Measurements from ENCODE around the gene AOPEP. TPM values are rescaled to one million over a fixed set of nuclear protein-coding genes. Genes with fewer than 3 reads are reported as not detected.

Gene AOPEP
- total and polyA plus RNA-seq, 2 donors (not counting 1 experiment from before 2014, with no cell fraction given): 66.1 to 94.1 TPM

DNA sequence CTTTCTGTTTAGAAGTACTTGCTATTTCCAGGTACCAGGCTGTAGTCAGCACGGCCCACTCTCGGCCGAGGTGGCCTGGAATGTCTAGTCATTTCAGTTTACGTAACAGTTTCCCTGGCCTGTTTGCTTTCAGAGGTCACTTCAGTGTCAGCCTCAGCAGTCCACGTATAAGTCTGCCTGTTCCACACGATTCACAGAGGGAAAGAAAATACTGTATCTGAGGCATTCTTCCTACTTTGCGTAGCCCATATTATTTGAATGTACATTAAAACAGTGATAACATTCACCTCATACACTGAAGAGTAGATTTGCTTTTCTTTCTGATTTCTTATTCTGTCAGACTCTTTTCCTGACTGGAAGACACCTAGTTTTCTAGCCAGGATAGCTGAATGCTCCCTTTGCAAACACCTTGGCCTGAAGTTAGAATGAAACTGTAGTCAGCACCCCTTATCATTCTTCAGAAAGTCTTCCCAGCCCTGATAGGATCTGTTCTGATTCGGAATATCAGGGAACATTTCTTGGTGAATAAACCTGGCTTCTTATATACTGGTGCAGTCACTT is 140.9 kb downstream of the AOPEP start:
- no peaks in the 10 kb centered on the region for H3K27me3 ChIP-seq (ENCODE audit: control insufficient read depth, insufficient read depth, low read length)
- TF ChIP-seq, protein P1, sequence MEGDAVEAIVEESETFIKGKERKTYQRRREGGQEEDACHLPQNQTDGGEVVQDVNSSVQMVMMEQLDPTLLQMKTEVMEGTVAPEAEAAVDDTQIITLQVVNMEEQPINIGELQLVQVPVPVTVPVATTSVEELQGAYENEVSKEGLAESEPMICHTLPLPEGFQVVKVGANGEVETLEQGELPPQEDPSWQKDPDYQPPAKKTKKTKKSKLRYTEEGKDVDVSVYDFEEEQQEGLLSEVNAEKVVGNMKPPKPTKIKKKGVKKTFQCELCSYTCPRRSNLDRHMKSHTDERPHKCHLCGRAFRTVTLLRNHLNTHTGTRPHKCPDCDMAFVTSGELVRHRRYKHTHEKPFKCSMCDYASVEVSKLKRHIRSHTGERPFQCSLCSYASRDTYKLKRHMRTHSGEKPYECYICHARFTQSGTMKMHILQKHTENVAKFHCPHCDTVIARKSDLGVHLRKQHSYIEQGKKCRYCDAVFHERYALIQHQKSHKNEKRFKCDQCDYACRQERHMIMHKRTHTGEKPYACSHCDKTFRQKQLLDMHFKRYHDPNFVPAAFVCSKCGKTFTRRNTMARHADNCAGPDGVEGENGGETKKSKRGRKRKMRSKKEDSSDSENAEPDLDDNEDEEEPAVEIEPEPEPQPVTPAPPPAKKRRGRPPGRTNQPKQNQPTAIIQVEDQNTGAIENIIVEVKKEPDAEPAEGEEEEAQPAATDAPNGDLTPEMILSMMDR (conservative IDR thresholded peaks at IDR 0.05 in 1 of 2, IDR thresholded peaks at IDR 0.05 in 1 of 2; ENCODE audit: low read depth in 1 of 2, low read length in 2 of 2): no peak
- TF ChIP-seq EZH2 (IDR thresholded peaks at IDR 0.05; ENCODE audit: low read length, missing control alignments): no peak
- H3K79me2 ChIP-seq (ENCODE audit: control insufficient read depth, insufficient read depth, low read length): no peaks in the 10 kb centered on the region
- H3K4me3 ChIP-seq (replicated peaks in 1 of 4; ENCODE audit: control extremely low read depth in 1 of 4, insufficient read depth in 1 of 4, low read depth in 3 of 4, low read length in 4 of 4): peak overlapping the region in 3 of 4 experiments; percentile 11 to 18 (median 17)
- H3K9ac ChIP-seq (ENCODE audit: insufficient read depth, low read length): no peak overlapping the region
- H3K4me1 ChIP-seq (ENCODE audit: control insufficient read depth, extremely low read depth, insufficient read depth, low read length): peaks cover 35% of the 10 kb centered on the region
- H4K20me1 ChIP-seq (ENCODE audit: control insufficient read depth, extremely low read depth, insufficient read depth, low read length): no peaks in the 10 kb centered on the region
- H3K36me3 ChIP-seq (ENCODE audit: control insufficient read depth, insufficient read depth, low read length): no peaks in the 10 kb centered on the region
- DNase-seq (ENCODE audit: low read depth in 2 of 2): peak; percentile 56 to 97
- H3K4me2 ChIP-seq (ENCODE audit: extremely low read depth, insufficient read depth, low read length): peak overlapping the region; percentile 72
- H3K9me3 ChIP-seq (ENCODE audit: control insufficient read depth, insufficient read depth, low read depth, low read length): no peaks in the 10 kb centered on the region
- H2AFZ ChIP-seq (ENCODE audit: low read length): no peak overlapping the region
- H3K27ac ChIP-seq (ENCODE audit: insufficient read depth, low read length): peak overlapping the region; percentile 81

DNA sequence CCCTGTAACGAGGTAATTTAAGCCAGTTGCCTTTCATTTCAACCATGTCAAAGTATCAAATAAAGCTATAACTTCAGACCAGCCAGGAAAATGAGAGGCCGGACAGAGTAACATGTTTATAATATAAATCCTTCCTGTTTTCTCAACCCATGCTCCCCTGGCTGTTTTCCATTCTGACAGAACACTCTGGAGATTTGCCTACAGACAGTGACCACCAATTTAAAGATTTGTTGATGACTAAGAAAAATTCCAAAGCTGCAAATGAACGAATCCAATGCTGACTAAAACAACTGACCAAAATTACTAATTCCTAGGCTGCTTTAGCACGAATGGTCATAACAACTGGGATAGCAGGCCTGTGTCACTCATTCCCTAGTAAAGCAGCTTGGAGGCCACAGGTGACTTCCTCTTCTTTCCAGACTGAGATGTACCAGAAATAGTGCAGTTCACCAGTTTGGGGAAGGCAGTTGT is 141.4 kb downstream of the AOPEP start:
- H3K79me2 ChIP-seq (ENCODE audit: control insufficient read depth, insufficient read depth, low read length): no peaks in the 10 kb centered on the region
- no peak overlapping the region for H2AFZ ChIP-seq (ENCODE audit: low read length)
- peaks cover 35% of the 10 kb centered on the region for H3K4me1 ChIP-seq (ENCODE audit: control insufficient read depth, extremely low read depth, insufficient read depth, low read length)
- no peaks in the 10 kb centered on the region for H4K20me1 ChIP-seq (ENCODE audit: control insufficient read depth, extremely low read depth, insufficient read depth, low read length)
- peak; percentile 92 to 97 for DNase-seq (ENCODE audit: low read depth in 2 of 2)
- TF ChIP-seq EZH2 (IDR thresholded peaks at IDR 0.05; ENCODE audit: low read length, missing control alignments): no peak
- TF ChIP-seq, protein P1 (conservative IDR thresholded peaks at IDR 0.05 in 1 of 2, IDR thresholded peaks at IDR 0.05 in 1 of 2; ENCODE audit: low read depth in 1 of 2, low read length in 2 of 2): no peak
- H3K9ac ChIP-seq (ENCODE audit: insufficient read depth, low read length): no peak overlapping the region
- H3K4me3 ChIP-seq (replicated peaks in 1 of 4; ENCODE audit: control extremely low read depth in 1 of 4, insufficient read depth in 1 of 4, low read depth in 3 of 4, low read length in 4 of 4): peak overlapping the region in 2 of 4 experiments; percentile 11 to 18
- H3K36me3 ChIP-seq (ENCODE audit: control insufficient read depth, insufficient read depth, low read length): no peaks in the 10 kb centered on the region
- H3K27ac ChIP-seq (ENCODE audit: insufficient read depth, low read length): peak overlapping the region; percentile 81
- H3K9me3 ChIP-seq (ENCODE audit: control insufficient read depth, insufficient read depth, low read depth, low read length): no peaks in the 10 kb centered on the region
- no peaks in the 10 kb centered on the region for H3K27me3 ChIP-seq (ENCODE audit: control insufficient read depth, insufficient read depth, low read length)
- peak overlapping the region; percentile 72 for H3K4me2 ChIP-seq (ENCODE audit: extremely low read depth, insufficient read depth, low read length)

DNA sequence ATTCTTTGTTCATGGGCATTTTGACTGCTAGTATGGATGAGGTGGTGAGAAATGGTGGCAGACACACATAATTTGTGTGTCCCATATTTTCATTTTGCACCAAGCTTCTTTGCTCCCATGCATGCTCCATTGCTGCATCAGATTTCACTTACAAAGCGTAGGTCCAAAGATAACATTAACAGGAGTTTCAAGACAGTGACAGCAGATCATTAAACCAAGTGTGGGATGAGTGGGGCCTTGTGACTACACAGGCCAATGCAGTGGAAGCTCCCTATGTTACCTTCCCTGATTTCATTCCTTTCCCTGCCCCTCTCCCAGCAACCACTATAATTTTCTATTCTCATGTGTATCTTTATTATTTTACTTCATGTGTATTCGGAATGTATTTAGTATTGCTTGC is 142.0 kb downstream of the AOPEP start:
- TF ChIP-seq, protein P1 (conservative IDR thresholded peaks at IDR 0.05 in 1 of 2, IDR thresholded peaks at IDR 0.05 in 1 of 2; ENCODE audit: low read depth in 1 of 2, low read length in 2 of 2): no peak
- no peak for TF ChIP-seq EZH2 (IDR thresholded peaks at IDR 0.05; ENCODE audit: low read length, missing control alignments)
- peak in 1 of 2 donors; percentile 38 for DNase-seq (ENCODE audit: low read depth in 2 of 2)
- peak overlapping the region; percentile 59 for H3K27ac ChIP-seq (ENCODE audit: insufficient read depth, low read length)
- no peaks in the 10 kb centered on the region for H3K27me3 ChIP-seq (ENCODE audit: control insufficient read depth, insufficient read depth, low read length)
- peaks cover 35% of the 10 kb centered on the region for H3K4me1 ChIP-seq (ENCODE audit: control insufficient read depth, extremely low read depth, insufficient read depth, low read length)
- H3K4me3 ChIP-seq (replicated peaks in 1 of 4; ENCODE audit: control extremely low read depth in 1 of 4, insufficient read depth in 1 of 4, low read depth in 3 of 4, low read length in 4 of 4): no peak overlapping the region
- H4K20me1 ChIP-seq (ENCODE audit: control insufficient read depth, extremely low read depth, insufficient read depth, low read length): no peaks in the 10 kb centered on the region
- H3K79me2 ChIP-seq (ENCODE audit: control insufficient read depth, insufficient read depth, low read length): no peaks in the 10 kb centered on the region
- no peaks in the 10 kb centered on the region for H3K36me3 ChIP-seq (ENCODE audit: control insufficient read depth, insufficient read depth, low read length)
- H2AFZ ChIP-seq (ENCODE audit: low read length): no peak overlapping the region
- H3K9ac ChIP-seq (ENCODE audit: insufficient read depth, low read length): no peak overlapping the region
- H3K9me3 ChIP-seq (ENCODE audit: control insufficient read depth, insufficient read depth, low read depth, low read length): no peaks in the 10 kb centered on the region
- H3K4me2 ChIP-seq (ENCODE audit: extremely low read depth, insufficient read depth, low read length): peak overlapping the region; percentile 26
